Smooth muscle cell (in vitro differentiated cells): ENCODE measurements around the gene FEV. TPM values are rescaled to one million over a fixed set of nuclear protein-coding genes. Genes with fewer than 3 reads are reported as not detected.
A peak's percentile ranks its signal among the peaks of the same experiment; 100 is the strongest.

ENCODE experiments used
- DNase-seq: peaks from one replicate; lab custom pipeline; 2025; ENCODE audit not compliant: unreplicated experiment; lab: John Stamatoyannopoulos, UW
- H2AFZ ChIP-seq: fragments of 200-600 bp; sonication (generic); 2 replicates; pipeline ENCODE4 v1.6.0; 2016; ENCODE audit warnings: antibody characterized with exemption, low read depth, mild to moderate bottlenecking
- H3F3A ChIP-seq: fragments of 200-600 bp; sonication (generic); 2 replicates; pipeline ENCODE4 v1.6.0; 2017; ENCODE audit warnings: antibody characterized with exemption, low read depth
- H3K27ac ChIP-seq: fragments of 200-600 bp; sonication (generic); 2 replicates; pipeline ENCODE4 v1.5.1; 2016; ENCODE audit warnings: low read depth, mild to moderate bottlenecking
- H3K27me3 ChIP-seq: fragments of 200-600 bp; sonication (generic); 2 replicates; pipeline ENCODE4 v1.6.1; 2016; ENCODE audit warnings: low read depth, mild to moderate bottlenecking
- H3K36me3 ChIP-seq: fragments of 200-600 bp; sonication (generic); 2 replicates; pipeline ENCODE4 v1.5.1; 2016; ENCODE audit warnings: low read depth
- H3K4me1 ChIP-seq: fragments of 200-600 bp; sonication (generic); 2 replicates; pipeline ENCODE4 v1.5.1; 2016; ENCODE audit warnings: low read depth
- H3K4me2 ChIP-seq: fragments of 200-600 bp; sonication (generic); 2 replicates; pipeline ENCODE4 v1.6.0; 2016; ENCODE audit warnings: mild to moderate bottlenecking
- H3K4me3 ChIP-seq: fragments of 200-600 bp; sonication (generic); 2 replicates; pipeline ENCODE4 v1.5.1; 2016; ENCODE audit warnings: mild to moderate bottlenecking
- H3K79me2 ChIP-seq: fragments of 200-600 bp; sonication (generic); 2 replicates; pipeline ENCODE4 v1.6.0; 2016; ENCODE audit warnings: low read depth, mild to moderate bottlenecking
- H3K9ac ChIP-seq: fragments of 200-600 bp; sonication (generic); 2 replicates; pipeline ENCODE4 v1.6.0; 2016; ENCODE audit warnings: low read depth
- H3K9me3 ChIP-seq: fragments of 200-600 bp; sonication (generic); replicated peaks from 2 replicates; pipeline ENCODE4 v1.5.1; 2016; ENCODE audit warnings: low read depth
- H4K20me1 ChIP-seq: fragments of 200-600 bp; sonication (generic); 2 replicates; pipeline ENCODE4 v1.6.0; 2016; ENCODE audit warnings: low read depth
- CTCF ChIP-seq: fragments of 200-600 bp; sonication (generic); IDR thresholded peaks from 2 replicates; pipeline ENCODE4 v1.5.1; 2017; ENCODE audit warnings: borderline replicate concordance, mild to moderate bottlenecking, antibody characterized with exemption; ENCODE audit not compliant: insufficient read depth, poor library complexity, severe bottlenecking
- WGBS: methylation state at CpG from one replicate; pipeline ENCODE4 v1.1.7; 2016; ENCODE audit warnings: low lambda C conversion rate; 5-methylcytosine and 5-hydroxymethylcytosine counted together
- polyA plus RNA-seq: library from polyadenylated mRNA; unstranded; fragments of >200 nt; fragmentation: Nextera tagmentation; extraction: Ambion mirVana; gene quantifications from 2 replicates; pipeline ENCODE4 v1.2.1, GENCODE V29; 2016
- total RNA-seq: library from RNA; depleted of rRNA; stranded (reverse); fragments of >200 nt; gene quantifications from 2 replicates; pipeline ENCODE4 v1.2.3, GENCODE V29; 2014

The FEV gene
- total and polyA plus RNA-seq, 2 experiments from 2014 or later, result not detected

GRCh38 chr2:218982586-218983262, 2.3 kb downstream of the FEV start:
- Histone ChIP-seq H3K4me3 (no peak overlapping the region), H3K4me1 (peaks cover 10% of the 10 kb centered on the region), H4K20me1 (no peaks in the 10 kb centered on the region), H3K36me3 (no peaks in the 10 kb centered on the region), H3K27ac (no peak overlapping the region), H3K4me2 (no peak overlapping the region), H2AFZ (no peak overlapping the region), H3K79me2 (no peaks in the 10 kb centered on the region), H3F3A (no peaks in the 10 kb centered on the region), H3K9ac (no peak overlapping the region), H3K27me3 (peaks cover 100% of the 10 kb centered on the region), H3K9me3 (no peaks in the 10 kb centered on the region)
- DNase-seq, result no peak
- WGBS, result 16% methylated on average over 28 of the region's 28 CpGs
- TF ChIP-seq CTCF, result no peak

DNA sequence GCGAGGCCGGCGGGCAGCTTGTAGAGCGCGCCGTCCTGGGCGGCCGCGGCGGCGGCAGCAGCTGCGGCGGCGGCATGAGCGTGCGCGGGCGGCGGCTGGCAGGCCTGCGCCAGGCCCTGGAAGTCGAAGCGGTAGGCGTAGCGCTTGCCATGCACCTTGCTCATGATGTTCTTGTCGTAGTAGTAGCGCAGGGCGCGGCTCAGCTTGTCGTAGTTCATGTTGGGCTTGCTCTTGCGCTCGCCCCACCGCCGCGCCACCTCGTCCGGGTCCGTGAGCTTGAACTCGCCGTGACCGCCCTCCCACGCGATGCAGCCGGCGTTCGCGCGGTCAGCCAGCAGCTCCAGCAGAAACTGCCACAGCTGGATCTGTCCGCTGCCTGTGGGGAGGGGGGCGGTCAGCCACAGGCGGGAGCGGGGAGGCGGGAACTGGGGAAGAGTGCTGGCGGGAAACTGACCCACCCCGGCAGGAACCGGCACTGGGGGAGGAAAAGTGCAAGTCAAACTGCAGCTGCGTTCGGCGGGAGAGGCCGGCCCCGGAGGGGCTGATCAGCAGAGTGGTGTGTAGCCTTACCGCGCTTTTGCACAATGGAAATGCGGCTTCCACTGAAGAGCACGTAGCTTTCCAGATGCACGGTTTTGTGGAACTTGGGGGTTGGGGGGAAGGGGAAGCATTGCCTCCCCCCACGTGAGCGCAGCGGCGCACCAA, 3.0 kb downstream of the FEV start:
- TF ChIP-seq CTCF, result no peak
- Histone ChIP-seq H3K9me3 (no peaks in the 10 kb centered on the region), H4K20me1 (no peaks in the 10 kb centered on the region), H3F3A (no peaks in the 10 kb centered on the region), H3K79me2 (no peaks in the 10 kb centered on the region), H3K27ac (no peak overlapping the region), H3K27me3 (peaks cover 100% of the 10 kb centered on the region), H2AFZ (no peak overlapping the region), H3K4me1 (peaks cover 10% of the 10 kb centered on the region), H3K4me2 (peak overlapping the region; percentile 76), H3K9ac (no peak overlapping the region), H3K36me3 (no peaks in the 10 kb centered on the region), H3K4me3 (peak overlapping the region; percentile 21)
- 1% methylated on average over 65 of the region's 69 CpGs for WGBS
- DNase-seq, result no peak

DNA sequence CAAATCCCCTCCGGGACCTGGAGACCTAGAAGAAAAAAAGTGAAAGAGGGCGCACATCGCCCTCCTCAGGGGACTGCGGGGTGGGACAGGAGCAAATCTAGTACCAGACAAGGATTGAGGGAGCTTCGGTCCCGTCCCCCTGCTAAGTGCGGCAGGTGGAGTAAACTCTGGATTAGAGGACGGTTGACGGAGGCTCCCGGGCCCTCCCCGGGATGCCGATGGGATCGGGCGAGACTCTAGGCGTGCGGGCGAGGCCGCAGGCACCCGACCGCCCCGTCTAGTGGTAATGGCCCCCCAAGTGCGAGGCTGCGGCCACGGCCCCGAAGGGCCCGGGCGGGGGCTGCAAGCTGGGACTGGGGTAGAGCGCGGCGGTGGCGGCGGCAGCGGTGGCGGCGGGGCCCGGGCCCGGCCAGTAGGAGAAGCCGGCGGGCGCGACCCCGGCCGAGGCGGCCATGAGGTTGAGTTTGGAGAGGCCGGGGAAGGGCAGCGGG, 3.5 kb downstream of the FEV start:
- 8% methylated on average over 18 of the region's 46 CpGs for WGBS
- no peak for TF ChIP-seq CTCF

More for the DNA sequence above, 3.5 kb downstream of the FEV start:
- Histone ChIP-seq H3K79me2 (no peaks in the 10 kb centered on the region), H3K27me3 (peaks cover 100% of the 10 kb centered on the region), H3K27ac (no peak overlapping the region), H3K4me3 (no peak overlapping the region), H3K36me3 (no peaks in the 10 kb centered on the region), H3K9me3 (no peaks in the 10 kb centered on the region), H3K4me1 (peaks cover 10% of the 10 kb centered on the region), H3K9ac (no peak overlapping the region), H3F3A (no peaks in the 10 kb centered on the region), H4K20me1 (no peaks in the 10 kb centered on the region), H2AFZ (no peak overlapping the region), H3K4me2 (peak overlapping the region; percentile 76)
- DNase-seq, result no peak
